ENCODE measurements around the gene BICRAL.
A peak's percentile ranks its signal among the peaks of the same experiment; 100 is the strongest.
"Not testable (repeated sequence)": the region's sequence is repeated elsewhere in the genome, so short reads cannot be mapped to it uniquely, and the experiment has no call there.

The BICRAL gene

GRCh38 chr6:42848700-42849099 is 66.8 kb downstream of the BICRAL start:
- DNase-seq, result no peak

GRCh38 chr6:42851599-42851998 is 69.7 kb downstream of the BICRAL start:
- DNase-seq, result no peak

GRCh38 chr6:42860036-42860435 is 78.2 kb downstream of the BICRAL start:
- DNase-seq, result no peak

GRCh38 chr6:42860481-42860880 is 78.6 kb downstream of the BICRAL start:
- no peak for DNase-seq

- DNase-seq, result no peak
Observed at GRCh38 chr6:42864602-42865001, 82.8 kb downstream of the BICRAL start.

GRCh38 chr6:42870145-42870936 is 88.5 kb downstream of the BICRAL start:
- DNase-seq, result no peak

- no peak for DNase-seq
Observed at GRCh38 chr6:42871711-42872110, 89.9 kb downstream of the BICRAL start.

GRCh38 chr6:42873313-42873712 is 91.5 kb downstream of the BICRAL start:
- DNase-seq, result no peak

- DNase-seq, result no peak
Observed at GRCh38 chr6:42877695-42878094, 95.8 kb downstream of the BICRAL start.

GRCh38 chr6:42879372-42880239 is 97.8 kb downstream of the BICRAL start, which contains the start of gene RPL7L1:
Gene RPL7L1 (plus strand): TSS chr6:42879616. CDS start chr6:42879911, 295 bp downstream.
- DNase-seq, result peak; percentile 79

GRCh38 chr6:42880240-42880817 is 98.5 kb downstream of the BICRAL start:
- not testable (repeated sequence) for DNase-seq

GRCh38 chr6:42880871-42881270 is 99.0 kb downstream of the BICRAL start:
- not testable (repeated sequence) for DNase-seq

- no peak for DNase-seq
Observed at GRCh38 chr6:42885702-42886101, 103.8 kb downstream of the BICRAL start.

GRCh38 chr6:42888201-42888600 is 106.3 kb downstream of the BICRAL start:
- DNase-seq, result not testable (repeated sequence)

GRCh38 chr6:42889815-42890214 is 108.0 kb downstream of the BICRAL start:
- no peak for DNase-seq

GRCh38 chr6:42890311-42891198 is 108.7 kb downstream of the BICRAL start:
- DNase-seq, result peak; percentile 96

GRCh38 chr6:42891199-42891722 is 109.4 kb downstream of the BICRAL start:
- no peak for DNase-seq

- DNase-seq, result not testable (repeated sequence)
Observed at GRCh38 chr6:42894041-42894828, 112.4 kb downstream of the BICRAL start.

- DNase-seq, result no peak
Observed at GRCh38 chr6:42896178-42896719, 114.4 kb downstream of the BICRAL start.

GRCh38 chr6:42898891-42899361 is 117.1 kb downstream of the BICRAL start:
- DNase-seq, result peak; percentile 44

- no peak for DNase-seq
Observed at GRCh38 chr6:42899871-42900270, 118.0 kb downstream of the BICRAL start.

All from NCI-H510A (cell line).